ENCODE results near the gene SZT2.

- TF ChIP-seq ZNF274 (IDR thresholded peaks at IDR 0.05; ENCODE audit: low read depth, low read length) (no peak), YY1 (IDR thresholded peaks at IDR 0.05; ENCODE audit: insufficient read depth, insufficient read length) (no peak), SUZ12 (IDR thresholded peaks at IDR 0.05; ENCODE audit: extremely low read depth, insufficient read depth, insufficient read length) (no peak)
Measured at GRCh38 chr1:43421976-43422750, 32.5 kb downstream of the SZT2 start.
